H1 (cell line): ENCODE results near the gene LIN28B.

Experiments used
- ATF3 ChIP-seq: IDR thresholded peaks from 2 replicates; pipeline ENCODE4 v1.6.1; 2011; ENCODE audit warnings: low read depth, mild to moderate bottlenecking, low read length; ENCODE audit not compliant: insufficient read depth
- CREB1 ChIP-seq: IDR thresholded peaks from 2 replicates; pipeline ENCODE4 v1.6.1; 2012; ENCODE audit warnings: inconsistent platforms
- CTCF ChIP-seq, 3 experiments: IDR thresholded peaks; 1 replicate in 2 of 3; 2 replicates in 1 of 3; pipeline versions ENCODE4 v1.5.1 to v1.6.1; 2011; ENCODE audit warnings: low read length in 3 of 3, mild to moderate bottlenecking in 3 of 3, inconsistent platforms in 2 of 3, low read depth in 1 of 3, moderate library complexity in 1 of 3; ENCODE audit not compliant: insufficient read depth in 1 of 3; ENCODE audit errors: control extremely low read depth in 1 of 3
- EGR1 ChIP-seq: IDR thresholded peaks from 2 replicates; pipeline ENCODE4 v1.6.1; 2011; ENCODE audit warnings: low read depth, low read length, borderline replicate concordance
- GABPA ChIP-seq: IDR thresholded peaks from 2 replicates; pipeline ENCODE4 v1.6.1; 2011; ENCODE audit warnings: mild to moderate bottlenecking, low read length, moderate library complexity, borderline replicate concordance; ENCODE audit not compliant: insufficient read depth
- NANOG ChIP-seq: IDR thresholded peaks from 2 replicates; pipeline ENCODE4 v1.6.1; 2011; ENCODE audit warnings: low read length, low read depth, mild to moderate bottlenecking, inconsistent platforms; ENCODE audit not compliant: insufficient read depth, poor library complexity, severe bottlenecking
- POLR2A ChIP-seq, 2 experiments: IDR thresholded peaks; 1 replicate in 1 of 2; 2 replicates in 1 of 2; pipeline ENCODE4 v1.6.1; 2011; ENCODE audit warnings: low read depth in 2 of 2, low read length in 2 of 2, mild to moderate bottlenecking in 2 of 2; ENCODE audit errors: control extremely low read depth in 1 of 2
- SRF ChIP-seq: IDR thresholded peaks from 2 replicates; pipeline ENCODE4 v1.6.1; 2011; ENCODE audit warnings: mild to moderate bottlenecking, low read depth, low read length, moderate library complexity
- TAF1 ChIP-seq: IDR thresholded peaks from 2 replicates; pipeline ENCODE4 v1.6.1; 2011; ENCODE audit warnings: mild to moderate bottlenecking, low read depth, low read length

- TF ChIP-seq CTCF (IDR thresholded peaks at IDR 0.05; ENCODE audit: control extremely low read depth in 1 of 3, insufficient read depth in 1 of 3, low read depth in 1 of 3, low read length in 3 of 3): no peak
- TF ChIP-seq GABPA: no peak
- no peak for TF ChIP-seq POLR2A (IDR thresholded peaks at IDR 0.05; ENCODE audit: control extremely low read depth in 1 of 2, low read depth in 2 of 2, low read length in 2 of 2)
- TF ChIP-seq EGR1: no peak
- TF ChIP-seq ATF3: no peak
- no peak for TF ChIP-seq CREB1
- TF ChIP-seq TAF1: no peak
- TF ChIP-seq SRF: no peak
- TF ChIP-seq NANOG: no peak
Measured at GRCh38 chr6:105078386-105078708, 121.4 kb downstream of the LIN28B start.
